Renal pelvis (tissue), 12 donors: ENCODE data around the gene HMGXB4. TPM values are rescaled to one million over a fixed set of nuclear protein-coding genes. Genes with fewer than 3 reads are reported as not detected.

ENCODE experiments used
- DNase-seq: peaks from one replicate; pipeline ENCODE4 v3.0.0-alpha.2; 2013
- long read RNA-seq, 16 experiments: transcript quantifications; one replicate each; lab custom pipeline, GENCODE V29; 2026
- polyA plus RNA-seq, 3 donors: library from polyadenylated mRNA; unstranded; fragments of 120-200 nt; gene quantifications; one replicate each; pipeline ENCODE4 v1.2.1, GENCODE V29; 2013; ENCODE audit not compliant: insufficient read length in 3 of 3

The HMGXB4 gene, protein sequence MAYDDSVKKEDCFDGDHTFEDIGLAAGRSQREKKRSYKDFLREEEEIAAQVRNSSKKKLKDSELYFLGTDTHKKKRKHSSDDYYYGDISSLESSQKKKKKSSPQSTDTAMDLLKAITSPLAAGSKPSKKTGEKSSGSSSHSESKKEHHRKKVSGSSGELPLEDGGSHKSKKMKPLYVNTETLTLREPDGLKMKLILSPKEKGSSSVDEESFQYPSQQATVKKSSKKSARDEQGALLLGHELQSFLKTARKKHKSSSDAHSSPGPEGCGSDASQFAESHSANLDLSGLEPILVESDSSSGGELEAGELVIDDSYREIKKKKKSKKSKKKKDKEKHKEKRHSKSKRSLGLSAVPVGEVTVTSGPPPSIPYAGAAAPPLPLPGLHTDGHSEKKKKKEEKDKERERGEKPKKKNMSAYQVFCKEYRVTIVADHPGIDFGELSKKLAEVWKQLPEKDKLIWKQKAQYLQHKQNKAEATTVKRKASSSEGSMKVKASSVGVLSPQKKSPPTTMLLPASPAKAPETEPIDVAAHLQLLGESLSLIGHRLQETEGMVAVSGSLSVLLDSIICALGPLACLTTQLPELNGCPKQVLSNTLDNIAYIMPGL
- 10 to 100 TPM; 24.9 to 30.7 (median 28.5) TPM for polyA plus RNA-seq
- long read RNA-seq, donor 1, partial matches to known transcripts: 0 of 7 reads
- long read RNA-seq, donor 1, other reads (novel, unspliced or antisense): 0 of 7 reads
- long read RNA-seq, donor 2, full-length matches to known transcripts: 10 of 20 reads
- long read RNA-seq, donor 2, partial matches to known transcripts: 10 of 20 reads
- long read RNA-seq, donor 2, other reads (novel, unspliced or antisense): 0 of 20 reads
- long read RNA-seq, donor 3, transcript HMGXB4-203 (4 exons, 1,257 nt): major isoform, 5 of 23 reads
- long read RNA-seq, donor 3, partial matches to known transcripts: 18 of 23 reads
- long read RNA-seq, donor 3, other reads (novel, unspliced or antisense): 0 of 23 reads
- long read RNA-seq, donor 4, full-length matches to known transcripts: 3 of 3 reads
- long read RNA-seq, donor 4, partial matches to known transcripts: 0 of 3 reads
- long read RNA-seq, donor 4, other reads (novel, unspliced or antisense): 0 of 3 reads
- long read RNA-seq, donor 5, full-length matches to known transcripts: 5 of 10 reads
- long read RNA-seq, donor 5, partial matches to known transcripts: 5 of 10 reads
- long read RNA-seq, donor 5, other reads (novel, unspliced or antisense): 0 of 10 reads
- long read RNA-seq, donor 6, partial matches to known transcripts: 9 of 10 reads
- long read RNA-seq, donor 6, other reads (novel, unspliced or antisense): 0 of 10 reads
- long read RNA-seq, donor 7, partial matches to known transcripts: 25 of 27 reads
- long read RNA-seq, donor 7, other reads (novel, unspliced or antisense): 0 of 27 reads
- long read RNA-seq, donor 8, partial matches to known transcripts: 5 of 8 reads
- long read RNA-seq, donor 8, other reads (novel, unspliced or antisense): 0 of 8 reads
- long read RNA-seq, donor 9, partial matches to known transcripts: 33 of 37 reads
- long read RNA-seq, donor 9, other reads (novel, unspliced or antisense): 0 of 37 reads
- long read RNA-seq, donor 10, transcript HMGXB4-204 (5 exons, 1,325 nt): major isoform, 5 of 11 reads
- long read RNA-seq, donor 10, transcript HMGXB4-203 (4 exons, 1,257 nt): major isoform, 5 of 11 reads
- long read RNA-seq, donor 10, partial matches to known transcripts: 0 of 11 reads
- long read RNA-seq, donor 10, other reads (novel, unspliced or antisense): 0 of 11 reads
- long read RNA-seq, donor 11, partial matches to known transcripts: 0 of 4 reads
- long read RNA-seq, donor 11, other reads (novel, unspliced or antisense): 0 of 4 reads
- long read RNA-seq, donor 12, full-length matches to known transcripts: 8 of 16 reads
- long read RNA-seq, donor 12, partial matches to known transcripts: 8 of 16 reads
- long read RNA-seq, donor 12, other reads (novel, unspliced or antisense): 0 of 16 reads
- long read RNA-seq, donor 13, partial matches to known transcripts: 14 of 21 reads
- long read RNA-seq, donor 13, other reads (novel, unspliced or antisense): 0 of 21 reads
- long read RNA-seq, donor 14, transcript HMGXB4-203 (4 exons, 1,257 nt): major isoform, 8 of 21 reads
- long read RNA-seq, donor 14, partial matches to known transcripts: 12 of 21 reads
- long read RNA-seq, donor 14, other reads (novel, unspliced or antisense): 0 of 21 reads
- long read RNA-seq, donor 15, partial matches to known transcripts: 9 of 14 reads
- long read RNA-seq, donor 15, other reads (novel, unspliced or antisense): 0 of 14 reads
- long read RNA-seq, donor 16, transcript HMGXB4-203 (4 exons, 1,257 nt): major isoform, 10 of 34 reads
- long read RNA-seq, donor 16, partial matches to known transcripts: 21 of 34 reads
- long read RNA-seq, donor 16, other reads (novel, unspliced or antisense): 0 of 34 reads

DNA sequence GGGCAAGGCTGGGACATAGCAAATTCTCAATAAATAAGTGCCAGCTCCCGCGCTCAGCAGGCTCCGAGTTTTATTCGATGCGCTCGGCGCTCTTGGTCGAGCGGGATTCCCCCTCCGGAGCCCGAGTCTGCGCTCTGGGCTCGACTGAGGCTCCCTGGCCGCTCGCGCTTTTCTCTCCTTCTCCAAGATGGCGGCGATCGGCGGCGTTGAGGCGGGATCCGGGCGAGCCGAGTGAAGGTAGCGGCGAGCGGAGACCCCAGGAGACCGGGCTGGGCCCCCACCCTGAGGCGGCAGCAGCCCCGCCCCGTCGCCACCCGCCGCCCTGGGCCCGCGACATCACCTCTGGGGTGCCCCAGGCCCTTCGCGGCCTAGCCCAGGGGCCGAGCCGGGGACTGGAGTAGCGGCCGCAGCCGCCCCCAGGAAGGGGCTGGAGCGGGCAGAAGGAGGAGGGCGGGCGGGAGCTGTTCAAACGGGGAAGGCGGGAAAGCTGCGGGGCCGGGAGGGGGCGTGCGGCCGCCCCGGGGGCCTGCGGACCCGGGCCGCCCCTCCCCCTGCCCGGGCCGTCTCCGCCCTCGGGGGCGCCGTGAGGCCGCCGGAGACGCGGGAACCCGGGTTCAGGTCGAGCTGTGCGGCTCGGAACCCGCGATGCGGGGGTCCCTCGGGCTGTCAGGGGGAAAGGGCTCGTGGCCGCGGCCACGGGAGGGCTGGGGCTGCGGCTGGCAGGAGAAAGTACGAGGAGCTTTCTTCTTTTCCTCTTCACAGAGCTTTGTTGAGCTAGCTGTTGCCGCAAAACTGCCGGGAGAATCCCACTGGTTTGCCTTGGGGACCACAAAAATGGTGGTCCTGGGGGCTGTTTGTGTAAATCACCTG lies at the start of gene HMGXB4:
Gene HMGXB4 (plus strand): TSS at position 173 of the 870 bp plus-strand sequence. CDS start 4,898 bp downstream, outside the sequence.
- peak; percentile 90 for DNase-seq

DNA sequence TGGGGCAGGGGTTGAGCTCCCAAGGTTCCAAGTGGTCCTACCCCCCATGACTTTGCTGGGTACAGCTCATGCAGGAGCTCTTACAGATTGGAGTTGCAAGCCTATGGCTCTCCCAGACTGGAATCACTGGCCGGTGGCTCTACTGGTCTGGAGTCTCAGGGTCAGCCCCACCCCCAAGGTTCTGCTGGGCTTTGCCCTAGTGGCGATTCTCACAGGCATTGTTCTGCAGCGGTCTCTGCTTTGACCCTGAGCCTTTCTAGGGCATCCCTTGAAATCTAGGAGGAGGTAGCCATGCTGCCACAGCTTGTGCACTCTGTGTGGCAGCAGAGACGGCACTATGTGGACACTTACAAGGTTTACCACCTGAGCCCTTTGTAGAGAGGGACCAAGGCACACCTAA lies 49.3 kb upstream of the HMGXB4 start:
- no peak for DNase-seq

DNA sequence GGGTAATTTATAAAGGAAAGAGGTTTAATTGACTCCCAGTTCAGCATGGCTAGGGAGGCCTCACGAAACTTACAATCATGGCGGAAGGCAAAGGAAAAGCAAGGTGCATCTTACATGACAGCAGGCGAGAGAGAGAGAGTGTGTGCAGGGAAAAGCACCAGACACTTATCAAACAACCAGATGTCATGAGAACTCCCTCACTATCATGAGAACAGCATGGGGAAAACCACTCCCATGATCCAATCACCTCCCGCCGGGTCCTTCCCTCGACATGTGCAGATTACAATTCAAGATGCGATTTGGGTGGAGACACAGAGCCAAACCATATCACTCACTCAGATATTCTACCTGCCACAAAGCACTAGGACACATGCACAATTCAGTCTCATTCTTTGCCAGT lies 48.1 kb upstream of the HMGXB4 start:
- DNase-seq: no peak

DNA sequence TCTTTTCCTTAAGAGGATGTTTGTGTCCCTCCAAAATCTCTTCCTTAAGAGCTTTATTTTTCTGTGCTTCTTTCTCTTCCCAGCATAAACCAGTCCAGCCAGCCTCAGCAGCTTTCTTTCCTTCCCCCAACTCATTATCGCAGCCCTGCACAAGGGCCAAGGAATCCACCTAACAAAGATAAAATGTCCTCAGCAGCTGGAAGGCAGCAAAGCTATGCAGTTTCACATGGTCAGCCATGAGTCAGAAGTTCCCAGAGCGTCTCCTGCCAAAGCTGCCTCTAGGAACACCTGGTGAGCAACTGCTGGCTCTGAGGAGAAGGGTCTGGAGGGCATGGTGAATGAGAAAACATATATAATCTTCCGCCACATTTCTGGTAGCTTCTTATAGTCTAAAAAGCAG lies 45.3 kb upstream of the HMGXB4 start:
- DNase-seq: peak; percentile 10

DNA sequence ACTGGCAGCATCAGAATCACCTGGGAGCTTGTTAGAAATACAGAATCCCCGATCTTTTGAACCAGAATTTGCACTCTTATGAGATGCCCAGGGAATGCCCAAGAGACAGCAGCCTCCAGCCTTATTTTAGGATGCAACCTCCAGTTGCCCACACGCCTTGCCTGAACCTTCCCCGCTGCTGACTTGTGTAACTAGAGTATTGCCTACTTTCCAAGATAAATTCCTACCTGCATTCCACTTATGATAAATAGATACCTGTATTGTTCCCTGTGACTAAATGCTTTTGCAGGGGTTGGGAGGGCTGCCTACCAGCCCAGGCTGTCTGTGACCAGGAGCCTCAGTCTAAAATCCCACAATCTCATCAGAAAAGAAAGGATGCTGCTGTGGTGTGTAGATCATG lies 44.3 kb upstream of the HMGXB4 start:
- no peak for DNase-seq

DNA sequence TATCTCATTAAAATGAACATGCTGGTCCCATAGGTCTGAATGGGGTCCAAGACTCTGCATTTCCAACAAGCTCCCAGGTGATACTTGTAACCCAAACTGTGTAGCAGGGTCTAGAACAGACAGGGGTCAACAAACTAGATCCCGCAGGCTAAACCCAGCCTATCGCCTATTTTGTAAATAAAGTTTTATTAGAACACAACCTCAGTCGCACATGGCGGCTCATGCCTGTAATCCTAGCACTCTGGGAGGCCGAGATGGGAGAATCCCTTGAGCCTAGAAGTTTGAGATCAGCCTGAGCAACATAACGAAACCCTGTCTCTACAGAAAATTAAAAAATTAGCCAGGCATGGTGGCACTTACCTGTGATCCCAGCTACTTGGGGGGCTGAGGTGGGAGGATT lies 42.3 kb upstream of the HMGXB4 start:
- DNase-seq: no peak

DNA sequence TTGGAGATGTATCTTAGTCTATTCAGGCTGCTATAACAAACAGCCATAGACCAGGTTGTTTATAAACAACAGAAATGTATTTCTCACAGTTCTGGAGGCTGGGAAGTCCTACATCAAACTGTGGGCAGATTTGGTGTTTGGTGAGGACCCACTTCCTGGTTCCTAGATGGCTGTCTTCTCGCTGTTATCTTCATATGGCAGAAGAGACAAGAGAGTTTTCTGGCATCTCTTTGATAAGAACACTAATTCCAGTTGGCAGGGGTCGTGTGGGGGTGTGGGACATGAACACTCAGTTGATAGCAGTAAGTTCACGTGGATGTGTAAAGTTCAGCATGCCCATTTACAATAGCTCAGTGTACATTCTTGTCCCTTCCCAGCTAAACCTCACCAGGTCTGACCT lies 41.3 kb upstream of the HMGXB4 start:
- no peak for DNase-seq

DNA sequence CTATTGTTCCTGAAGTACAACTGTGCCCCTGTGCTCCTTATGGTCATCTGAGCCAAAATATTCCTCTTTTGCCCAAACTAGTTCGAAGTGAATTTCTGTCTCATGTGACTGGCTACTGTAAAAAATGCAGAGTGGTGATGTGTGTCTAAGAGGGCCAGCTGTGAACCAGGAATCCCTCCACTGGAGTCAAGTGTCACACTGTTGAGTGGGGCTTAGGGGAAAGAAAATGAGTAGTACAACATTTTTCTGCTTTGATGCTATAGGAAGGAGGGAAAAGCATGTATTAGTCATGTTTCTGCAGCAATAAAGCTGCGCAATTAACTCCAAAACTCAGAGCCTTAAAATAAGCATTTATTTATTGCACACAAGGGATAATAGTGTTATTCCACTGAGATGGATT lies 39.8 kb upstream of the HMGXB4 start:
- DNase-seq: no peak

DNA sequence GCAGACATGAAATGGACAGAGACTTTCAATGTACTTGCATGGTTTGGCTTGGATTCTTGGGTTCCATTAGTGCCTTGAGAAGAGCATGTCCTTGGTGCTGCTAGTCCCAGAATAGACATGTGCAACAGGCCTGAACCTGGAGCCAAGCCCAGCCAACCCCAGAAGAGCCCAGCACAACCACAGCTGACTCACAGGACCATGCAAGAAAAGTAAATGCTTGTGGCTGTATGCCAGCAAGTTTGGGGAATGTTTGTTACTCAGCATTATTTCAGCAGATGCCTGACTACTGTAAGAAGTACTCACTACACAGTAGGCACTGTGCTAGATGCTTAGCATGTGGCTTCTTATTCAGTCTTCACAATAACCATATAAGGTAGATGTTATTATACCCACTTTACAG lies 39.2 kb upstream of the HMGXB4 start:
- no peak for DNase-seq

DNA sequence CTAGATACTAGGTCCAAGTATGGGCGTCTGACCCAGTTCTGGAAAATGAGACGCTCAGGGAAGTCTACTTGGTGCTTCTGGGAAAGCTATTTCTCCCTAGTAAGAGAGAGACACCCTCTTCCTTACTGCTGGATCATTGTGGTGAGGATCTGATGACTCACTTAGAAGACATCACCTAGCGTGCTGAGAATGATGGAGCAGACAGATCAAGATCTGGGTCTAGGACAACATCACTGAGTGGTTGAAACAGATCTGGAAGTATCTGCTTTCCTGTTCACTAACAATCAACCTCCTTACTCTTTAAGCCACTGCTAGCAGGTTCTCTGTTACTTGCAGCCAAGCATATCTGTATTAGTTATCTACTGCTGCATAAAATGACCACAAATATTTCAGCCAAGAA lies 38.3 kb upstream of the HMGXB4 start:
- DNase-seq: no peak

DNA sequence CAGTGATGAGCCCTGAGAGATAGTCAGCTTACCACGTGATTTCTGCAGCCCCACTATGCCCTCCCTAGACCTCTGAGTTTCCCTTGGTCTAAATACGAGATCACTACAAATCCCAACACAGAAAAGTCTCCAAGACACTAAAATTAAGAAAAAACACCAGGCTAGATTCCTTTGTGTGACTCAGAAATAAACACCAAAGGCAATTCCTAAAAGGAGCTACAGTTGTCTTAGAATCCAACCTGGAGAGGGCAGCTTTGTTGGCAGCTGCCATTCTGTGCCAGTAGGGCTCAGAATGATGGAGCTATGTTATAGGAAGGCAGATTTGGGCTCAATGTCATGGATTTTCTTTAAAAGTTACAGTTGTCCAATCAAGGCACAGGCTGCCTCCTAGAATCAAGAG lies 37.1 kb upstream of the HMGXB4 start:
- no peak for DNase-seq

DNA sequence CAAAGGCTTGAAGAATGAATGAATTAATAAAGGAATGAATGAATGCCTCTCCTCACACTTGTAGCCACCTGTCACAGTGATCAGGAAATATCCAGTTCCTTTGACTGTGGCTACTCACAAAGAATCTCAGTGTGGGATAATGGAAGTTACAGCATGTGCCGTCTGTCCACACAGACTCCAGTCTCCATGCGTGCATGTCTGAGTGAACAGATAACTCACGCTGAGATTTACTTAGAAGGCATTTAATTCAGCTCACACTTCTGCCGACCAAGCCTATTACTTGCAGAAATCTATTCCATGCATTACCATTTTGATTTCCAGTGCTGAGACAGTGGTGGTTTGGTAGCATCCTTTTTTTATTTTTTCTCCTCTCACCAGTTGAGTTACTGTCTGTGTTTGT lies 32.3 kb upstream of the HMGXB4 start:
- DNase-seq: no peak

DNA sequence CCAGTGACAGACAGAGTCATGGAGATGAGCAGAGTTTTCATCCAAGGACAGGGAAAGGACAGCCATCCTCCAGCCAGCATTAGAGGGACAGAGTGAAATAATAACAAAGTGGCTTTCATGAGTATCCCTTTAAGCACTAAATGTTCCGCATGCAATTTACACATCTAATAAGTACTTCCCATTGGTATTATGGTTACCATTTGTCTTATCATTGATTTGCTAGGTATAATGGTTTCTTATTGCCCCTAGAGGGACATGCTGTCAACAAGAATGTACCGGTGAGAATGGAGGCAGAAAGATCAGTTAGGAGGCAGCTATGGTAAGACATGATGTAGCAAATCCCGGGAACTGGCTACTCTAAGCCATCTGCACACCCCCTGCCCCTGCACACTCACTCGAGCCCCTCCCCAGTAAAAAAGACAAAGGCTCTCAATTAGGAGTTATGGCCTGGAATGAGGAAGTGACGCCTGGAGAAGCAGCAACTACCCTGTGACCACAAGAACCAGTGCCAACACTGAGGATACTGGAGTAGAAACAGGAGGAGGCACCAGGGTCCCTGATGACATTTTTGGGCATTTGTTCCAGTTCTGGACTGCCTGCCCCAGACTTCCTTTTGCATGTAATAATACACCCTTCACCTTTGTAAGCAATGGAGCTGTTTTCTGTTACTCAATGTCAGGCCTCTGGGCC lies 30.2 kb upstream of the HMGXB4 start:
- no peak for DNase-seq

DNA sequence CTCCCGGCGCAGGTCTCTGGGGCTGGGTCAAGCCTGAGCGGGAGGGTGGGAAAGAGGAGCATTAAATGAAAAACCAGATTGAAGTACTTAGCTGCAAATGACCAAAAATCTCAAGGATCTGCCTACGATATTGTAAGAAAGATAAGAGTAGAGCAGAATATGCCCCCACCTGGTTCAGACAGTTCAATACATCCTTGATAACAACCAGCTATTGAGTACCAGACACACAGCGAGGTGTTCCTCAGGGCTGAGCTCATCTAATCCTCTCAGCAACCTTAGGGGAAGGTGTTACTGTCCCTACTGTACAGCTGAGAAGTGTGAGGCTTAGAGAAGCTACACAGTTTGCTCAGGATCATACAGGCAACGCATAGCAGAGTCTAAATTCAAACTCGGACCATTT lies 27.4 kb upstream of the HMGXB4 start:
- no peak for DNase-seq

DNA sequence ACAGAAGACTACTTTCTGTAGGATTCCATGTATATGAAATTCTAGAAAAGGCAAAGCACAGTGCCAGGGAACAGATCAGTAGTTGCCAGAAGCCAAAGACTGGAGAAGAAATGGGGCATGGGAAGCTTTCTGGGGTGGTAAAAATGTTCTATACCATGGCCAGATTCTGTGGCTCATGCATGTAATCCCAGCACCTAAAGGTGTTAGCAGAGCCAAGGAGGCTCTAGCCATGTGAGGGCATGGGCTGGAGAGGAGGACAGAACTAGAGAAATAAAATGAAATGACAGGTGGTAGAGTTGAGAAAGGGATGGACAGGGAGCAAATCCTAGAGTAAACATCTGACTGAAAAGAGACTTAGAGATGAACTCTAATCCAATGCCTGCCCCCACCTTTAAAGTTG lies 26.9 kb upstream of the HMGXB4 start:
- no peak for DNase-seq

DNA sequence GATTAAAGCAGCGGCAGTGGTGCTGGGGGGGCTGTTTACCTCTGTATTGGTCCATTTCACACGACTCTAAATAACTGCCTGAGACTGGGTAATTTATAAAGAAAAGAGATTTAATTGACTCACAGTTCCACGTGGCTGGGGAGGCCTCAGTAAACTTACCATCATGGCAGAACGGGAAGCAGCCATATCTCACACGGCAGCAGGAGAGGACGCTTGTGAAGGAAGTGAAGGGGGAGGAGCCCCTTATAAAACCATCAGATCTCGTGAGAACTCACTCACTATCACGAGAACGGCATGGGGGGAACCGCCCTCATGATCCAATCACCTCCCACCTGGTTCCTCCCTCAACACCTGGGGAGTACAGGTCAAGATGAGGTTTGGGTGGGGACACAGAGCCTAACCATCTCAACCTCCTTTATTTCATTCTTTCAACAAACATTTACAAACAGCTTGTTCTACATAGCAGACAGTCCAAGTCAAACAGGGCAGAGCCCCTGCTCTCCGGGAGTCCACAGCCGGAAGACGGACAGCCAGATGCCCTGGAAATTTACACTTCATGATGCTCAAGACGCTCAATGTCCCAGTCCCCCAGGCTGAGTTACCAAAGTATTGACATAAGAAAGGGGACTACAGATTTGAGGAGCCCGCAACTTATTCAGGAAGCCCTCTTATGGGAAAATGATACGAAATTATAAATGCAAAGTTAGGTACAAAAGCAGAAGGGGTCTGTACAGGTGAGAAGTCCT lies 26.3 kb upstream of the HMGXB4 start:
- DNase-seq: no peak

DNA sequence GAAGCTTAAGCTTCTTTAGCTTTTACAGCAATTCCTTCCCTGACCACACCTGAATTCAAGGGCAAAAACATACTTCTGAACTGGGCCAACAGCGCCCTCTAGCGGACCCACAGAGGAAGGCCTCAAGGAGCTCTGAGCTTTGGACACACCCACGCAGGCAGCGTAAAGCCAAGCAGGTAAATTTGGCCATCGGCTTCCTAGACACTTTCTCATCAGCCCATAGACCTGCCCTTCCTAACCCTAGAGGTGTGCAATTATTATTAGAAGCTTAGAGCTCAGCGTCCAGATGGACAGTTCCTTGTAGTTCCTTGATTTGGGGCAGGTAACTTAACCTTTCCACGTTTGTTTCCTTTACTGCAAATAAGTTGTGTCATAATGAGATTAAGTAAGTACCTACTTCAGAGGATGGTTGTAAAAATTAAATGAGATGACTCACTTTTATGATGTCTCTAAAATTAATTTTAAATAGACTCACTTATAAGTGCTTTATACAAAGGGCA lies 25.7 kb upstream of the HMGXB4 start:
- DNase-seq: peak; percentile 77
